ENCODE results near the gene HOTAIR. TPM values are rescaled to one million over a fixed set of nuclear protein-coding genes. Genes with fewer than 3 reads are reported as not detected.

Gene HOTAIR
- total and polyA plus RNA-seq, 2 donors (not counting 3 experiments of a cell fraction or from before 2014, with no cell fraction given): not detected

DNA sequence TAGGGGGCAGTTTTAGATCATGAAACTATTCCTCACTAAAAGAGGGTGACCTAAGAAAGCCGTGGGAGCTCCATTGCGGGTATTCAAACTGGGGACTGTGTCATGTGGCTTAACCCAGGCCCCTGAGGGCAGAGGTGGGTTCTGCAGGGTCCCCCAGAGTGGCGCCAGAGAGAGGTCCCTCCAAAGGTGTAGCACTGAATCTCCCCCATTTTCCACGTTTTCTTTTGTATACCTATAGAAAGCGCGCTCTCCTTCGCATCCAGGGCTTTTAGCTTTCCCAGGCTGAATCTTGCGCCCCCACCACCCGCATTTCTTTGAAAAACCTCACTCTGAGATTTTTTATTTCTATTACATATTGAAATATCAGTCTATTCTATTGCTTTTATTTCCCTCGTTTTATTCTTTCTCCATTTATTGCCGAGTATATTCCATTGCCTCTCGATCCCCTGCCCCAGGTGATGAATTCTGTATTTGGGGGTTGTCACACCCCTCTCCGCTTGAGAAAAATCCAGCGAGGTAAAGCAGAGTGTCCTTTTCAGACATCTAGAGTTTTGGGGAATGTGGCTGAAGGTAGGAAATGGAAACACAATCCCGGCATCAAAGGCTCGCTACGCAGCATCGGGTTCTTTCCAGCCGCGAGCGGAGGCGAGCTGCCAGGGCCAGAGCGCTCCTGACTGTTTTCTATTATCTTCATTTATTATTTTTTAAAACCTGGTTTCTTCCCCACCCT, 37.0 kb downstream of the HOTAIR start:
- ChIA-PET POLR2A (no interaction called here), CTCF (interaction anchor here (1.1 kb wide), 1 partner anchor 10 kb away, joined by 3 read pairs; no protein-coding TSS in a partner anchor)
- H3K9me3 ChIP-seq (replicated peaks; ENCODE audit: control insufficient read depth, insufficient read depth, low read length): no peaks in the 10 kb centered on the region
- no peak for DNase-seq (ENCODE audit: low read depth, low spot score)
- intact Hi-C loops (cut with micrococcal nuclease): no loop called here
- TF ChIP-seq, protein P1, sequence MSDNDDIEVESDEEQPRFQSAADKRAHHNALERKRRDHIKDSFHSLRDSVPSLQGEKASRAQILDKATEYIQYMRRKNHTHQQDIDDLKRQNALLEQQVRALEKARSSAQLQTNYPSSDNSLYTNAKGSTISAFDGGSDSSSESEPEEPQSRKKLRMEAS (IDR thresholded peaks at IDR 0.05; ENCODE audit: insufficient read depth, insufficient read length): no peak
- no peak for TF ChIP-seq MYC (IDR thresholded peaks at IDR 0.05; ENCODE audit: low read depth, low read length)
- no peak for TF ChIP-seq GATA2 (IDR thresholded peaks at IDR 0.05; ENCODE audit: insufficient read depth, insufficient read length, low read depth, low read length)
- no peak for TF ChIP-seq EZH2 (IDR thresholded peaks at IDR 0.05; ENCODE audit: borderline replicate concordance, low read depth, low read length, severe bottlenecking)
- TF ChIP-seq JUN (IDR thresholded peaks at IDR 0.05; ENCODE audit: borderline replicate concordance, insufficient read depth, insufficient read length, low read depth): no peak
- no peaks in the 10 kb centered on the region for H3K79me2 ChIP-seq (ENCODE audit: control insufficient read depth, insufficient read depth, low read length)
- BruUV-seq (replicated peaks): no TSS peak
- FAIRE-seq: no peak
- H3K36me3 ChIP-seq (ENCODE audit: control insufficient read depth in 2 of 2, extremely low read depth in 1 of 2, insufficient read depth in 2 of 2, low read length in 2 of 2): no peaks in the 10 kb centered on the region
- no peak overlapping the region for H3K4me2 ChIP-seq (ENCODE audit: insufficient read depth, low read length)
- H4K20me1 ChIP-seq (replicated peaks; ENCODE audit: control insufficient read depth, extremely low read depth, insufficient read depth, low read length): no peaks in the 10 kb centered on the region
- no peak overlapping the region for H3K4me3 ChIP-seq (replicated peaks in 1 of 3; ENCODE audit: insufficient read depth in 1 of 3, low read depth in 1 of 3, low read length in 3 of 3)
- H3K27ac ChIP-seq (ENCODE audit: insufficient read depth, low read depth, low read length): no peak overlapping the region
- no peak overlapping the region for H2AFZ ChIP-seq (ENCODE audit: low read depth, low read length)
- peaks cover 81 to 95% of the 10 kb centered on the region in 2 experiments for H3K27me3 ChIP-seq (ENCODE audit: control insufficient read depth in 2 of 2, insufficient read depth in 2 of 2, low read length in 2 of 2)
- dilution Hi-C loops (cut with MboI; ENCODE audit: extremely low pct_ligation_motif_present, low sequenced_read_pairs): no loop called here
- no peaks in the 10 kb centered on the region for H3K9me1 ChIP-seq (replicated peaks; ENCODE audit: control insufficient read depth, extremely low read depth, insufficient read depth, low read length)
- no peak overlapping the region for H3K9ac ChIP-seq (replicated peaks; ENCODE audit: extremely low read depth, insufficient read depth, low read length)
- H3K4me1 ChIP-seq (ENCODE audit: control insufficient read depth, extremely low read depth, insufficient read depth, low read length): no peaks in the 10 kb centered on the region

- dilution Hi-C loops (cut with MboI; ENCODE audit: extremely low pct_ligation_motif_present, low sequenced_read_pairs): no loop called here
- H3K27me3 ChIP-seq (ENCODE audit: control insufficient read depth in 2 of 2, insufficient read depth in 2 of 2, low read length in 2 of 2): peaks cover 83 to 98% of the 10 kb centered on the region in 2 experiments
- BruUV-seq (replicated peaks): no TSS peak
These were observed 37.7 kb downstream of the HOTAIR start for GRCh38 chr12:53937099-53937498.

More at GRCh38 chr12:53937099-53937498, 37.7 kb downstream of the HOTAIR start:
- ChIA-PET POLR2A (no interaction called here), CTCF (no interaction called here)
- intact Hi-C loops (cut with micrococcal nuclease): no loop called here
- Histone ChIP-seq H3K4me1 (ENCODE audit: control insufficient read depth, extremely low read depth, insufficient read depth, low read length) (no peaks in the 10 kb centered on the region), H3K79me2 (ENCODE audit: control insufficient read depth, insufficient read depth, low read length) (no peaks in the 10 kb centered on the region), H3K9ac (replicated peaks; ENCODE audit: extremely low read depth, insufficient read depth, low read length) (no peak overlapping the region), H3K36me3 (ENCODE audit: control insufficient read depth in 2 of 2, extremely low read depth in 1 of 2, insufficient read depth in 2 of 2, low read length in 2 of 2) (no peaks in the 10 kb centered on the region), H4K20me1 (replicated peaks; ENCODE audit: control insufficient read depth, extremely low read depth, insufficient read depth, low read length) (no peaks in the 10 kb centered on the region), H3K9me1 (replicated peaks; ENCODE audit: control insufficient read depth, extremely low read depth, insufficient read depth, low read length) (no peaks in the 10 kb centered on the region), H3K27ac (ENCODE audit: insufficient read depth, low read depth, low read length) (no peak overlapping the region), H3K4me2 (ENCODE audit: insufficient read depth, low read length) (no peak overlapping the region), H3K4me3 (replicated peaks in 1 of 3; ENCODE audit: insufficient read depth in 1 of 3, low read depth in 1 of 3, low read length in 3 of 3) (no peak overlapping the region), H3K9me3 (replicated peaks; ENCODE audit: control insufficient read depth, insufficient read depth, low read length) (no peaks in the 10 kb centered on the region), H2AFZ (ENCODE audit: low read depth, low read length) (no peak overlapping the region)
- FAIRE-seq (no peak), DNase-seq (ENCODE audit: low read depth, low spot score) (no peak)
- TF ChIP-seq GATA2 (IDR thresholded peaks at IDR 0.05; ENCODE audit: insufficient read depth, insufficient read length, low read depth, low read length): no peak
- no peak for TF ChIP-seq POLR2A (IDR thresholded peaks at IDR 0.05; ENCODE audit: low read depth, low read length)
- TF ChIP-seq CTCF (IDR thresholded peaks at IDR 0.05; ENCODE audit: extremely low read depth in 1 of 2, insufficient read depth in 1 of 2, low read depth in 1 of 2, low read length in 2 of 2): no peak
- TF ChIP-seq MYC (IDR thresholded peaks at IDR 0.05; ENCODE audit: low read depth, low read length): no peak
- no peak for TF ChIP-seq EZH2 (IDR thresholded peaks at IDR 0.05; ENCODE audit: borderline replicate concordance, low read depth, low read length, severe bottlenecking)
- no peak for TF ChIP-seq POLR2AphosphoS5 (IDR thresholded peaks at IDR 0.05; ENCODE audit: insufficient read depth, low read depth, low read length)
- no peak for TF ChIP-seq JUN (IDR thresholded peaks at IDR 0.05; ENCODE audit: borderline replicate concordance, insufficient read depth, insufficient read length, low read depth)
- no peak for TF ChIP-seq FOS (IDR thresholded peaks at IDR 0.05; ENCODE audit: borderline replicate concordance, insufficient read depth, low read length)
- TF ChIP-seq, protein P1 (IDR thresholded peaks at IDR 0.05; ENCODE audit: insufficient read depth, insufficient read length): no peak
